AG04450 (cell line): ENCODE data around the gene GOSR2. TPM values are rescaled to one million over a fixed set of nuclear protein-coding genes. Genes with fewer than 3 reads are reported as not detected.

Experiments used
- CTCF ChIA-PET: fragments of 300-600, 350-600 bp; formaldehyde crosslinking; extraction: SDS; loops from one replicate; lab custom pipeline; 2022; ENCODE audit warnings: antibody characterized with exemption, inconsistent platforms; lab: Charles Lee
- POLR2A ChIA-PET: fragments of 350-600 bp; formaldehyde crosslinking; extraction: SDS; loops from one replicate; lab custom pipeline; 2021; ENCODE audit warnings: antibody characterized with exemption, inconsistent platforms; lab: Yijun Ruan, JAX
- DNase-seq: peaks from one replicate; pipeline ENCODE4 v3.0.0-alpha.2; 2011; ENCODE audit warnings: low read depth, low spot score
- H3K27ac ChIP-seq: one replicate; pipeline ENCODE4 v1.5.1; 2012; ENCODE audit warnings: low read depth, low read length, control low read depth
- H3K27me3 ChIP-seq: one replicate; pipeline ENCODE4 v1.6.0; 2012; ENCODE audit warnings: low read length; ENCODE audit not compliant: control insufficient read depth, insufficient read depth
- H3K4me3 ChIP-seq: 2 replicates; pipeline ENCODE4 v1.5.1; 2011; ENCODE audit warnings: mild to moderate bottlenecking, low read depth, low read length, control low read depth
- H3K9me3 ChIP-seq: 2 replicates; pipeline ENCODE4 v1.5.1; 2012; ENCODE audit warnings: low read length; ENCODE audit not compliant: control insufficient read depth, insufficient read depth
- polyA plus RNA-seq: library from polyadenylated mRNA; depleted of rRNA; stranded (reverse); fragments of >200 nt; gene quantifications from 2 replicates; pipeline ENCODE4 v1.2.3, GENCODE V29; 2011
- TF ChIP-seq, protein P1 (sequence below): IDR thresholded peaks from 2 replicates; pipeline ENCODE4 v1.5.1; 2011; ENCODE audit warnings: low read depth, low read length, control low read depth, inconsistent platforms

GOSR2 gene
- polyA plus RNA-seq, 1 experiment = 87.7 TPM

DNA sequence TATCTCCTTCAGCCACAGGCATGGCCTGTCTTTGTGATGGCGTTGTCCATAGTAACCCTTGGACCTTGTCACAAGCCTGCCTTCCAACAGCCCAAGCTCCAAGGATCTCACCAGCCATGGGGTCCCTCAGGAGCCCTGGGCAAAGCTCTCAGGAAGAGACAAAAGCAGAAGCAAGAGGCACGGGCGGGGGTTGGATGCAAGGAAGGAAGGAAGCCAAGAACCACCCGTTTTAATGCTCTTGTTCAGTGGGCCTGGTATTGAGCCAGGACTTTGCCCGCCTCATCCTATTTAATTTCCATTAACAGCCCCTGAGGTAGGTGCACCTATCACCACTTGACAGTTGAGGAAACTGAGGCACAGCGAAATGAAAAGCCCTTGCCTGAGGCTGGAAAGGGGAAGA lies 32.3 kb upstream of the GOSR2 start:
- Histone ChIP-seq H3K27ac (no peak overlapping the region), H3K4me3 (no peak overlapping the region), H3K9me3 (no peaks in the 10 kb centered on the region; the same call in 1 of the 2 replicates), H3K27me3 (peaks cover 63% of the 10 kb centered on the region)
- TF ChIP-seq, protein P1, sequence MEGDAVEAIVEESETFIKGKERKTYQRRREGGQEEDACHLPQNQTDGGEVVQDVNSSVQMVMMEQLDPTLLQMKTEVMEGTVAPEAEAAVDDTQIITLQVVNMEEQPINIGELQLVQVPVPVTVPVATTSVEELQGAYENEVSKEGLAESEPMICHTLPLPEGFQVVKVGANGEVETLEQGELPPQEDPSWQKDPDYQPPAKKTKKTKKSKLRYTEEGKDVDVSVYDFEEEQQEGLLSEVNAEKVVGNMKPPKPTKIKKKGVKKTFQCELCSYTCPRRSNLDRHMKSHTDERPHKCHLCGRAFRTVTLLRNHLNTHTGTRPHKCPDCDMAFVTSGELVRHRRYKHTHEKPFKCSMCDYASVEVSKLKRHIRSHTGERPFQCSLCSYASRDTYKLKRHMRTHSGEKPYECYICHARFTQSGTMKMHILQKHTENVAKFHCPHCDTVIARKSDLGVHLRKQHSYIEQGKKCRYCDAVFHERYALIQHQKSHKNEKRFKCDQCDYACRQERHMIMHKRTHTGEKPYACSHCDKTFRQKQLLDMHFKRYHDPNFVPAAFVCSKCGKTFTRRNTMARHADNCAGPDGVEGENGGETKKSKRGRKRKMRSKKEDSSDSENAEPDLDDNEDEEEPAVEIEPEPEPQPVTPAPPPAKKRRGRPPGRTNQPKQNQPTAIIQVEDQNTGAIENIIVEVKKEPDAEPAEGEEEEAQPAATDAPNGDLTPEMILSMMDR = no peak
- ChIA-PET POLR2A (no interaction called here), CTCF (no interaction called here)
- no peak for DNase-seq

DNA sequence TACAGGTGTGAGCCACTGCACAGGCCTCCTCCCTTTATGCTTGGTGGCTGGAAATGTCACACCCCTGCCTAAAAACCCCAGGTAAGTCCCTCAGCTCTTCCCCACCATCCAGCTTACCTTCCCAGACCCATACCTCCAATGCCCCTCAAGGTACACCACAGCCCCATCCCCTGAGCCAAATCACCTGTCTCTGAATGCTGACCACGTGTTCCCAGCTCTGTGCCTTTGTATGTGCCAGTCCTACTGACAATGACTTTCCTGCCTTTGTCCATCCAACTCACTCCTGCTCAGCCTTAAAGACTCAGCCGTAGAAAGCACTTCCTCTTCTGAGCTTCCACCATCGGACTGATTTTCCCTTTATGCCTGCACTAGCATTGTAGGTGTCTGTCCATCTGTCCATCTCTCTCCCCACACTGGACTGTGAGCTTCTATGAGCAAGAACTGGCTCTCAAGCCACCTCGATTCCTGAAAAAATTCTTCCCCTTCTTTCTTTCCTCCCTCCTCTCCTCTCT lies 30.7 kb upstream of the GOSR2 start:
- H3K9me3 ChIP-seq = no peaks in the 10 kb centered on the region; the same call in 1 of the 2 replicates
- TF ChIP-seq, protein P1 = no peak
- peaks cover 62% of the 10 kb centered on the region for H3K27me3 ChIP-seq
- no peak overlapping the region for H3K4me3 ChIP-seq
- CTCF ChIA-PET = no interaction called here
- no peak overlapping the region for H3K27ac ChIP-seq
- DNase-seq = no peak
- POLR2A ChIA-PET = no interaction called here

GRCh38 chr17:46894024-46894423 lies 28.9 kb upstream of the GOSR2 start:
- Histone ChIP-seq H3K27me3 (peaks cover 58% of the 10 kb centered on the region), H3K9me3 (no peaks in the 10 kb centered on the region; the same call in 1 of the 2 replicates), H3K27ac (no peak overlapping the region), H3K4me3 (no peak overlapping the region)
- TF ChIP-seq, protein P1 = no peak
- DNase-seq = no peak
- POLR2A ChIA-PET = no interaction called here
- CTCF ChIA-PET = no interaction called here

- H3K4me3 ChIP-seq = no peak overlapping the region
- ChIA-PET CTCF (no interaction called here), POLR2A (no interaction called here)
- DNase-seq = no peak
- TF ChIP-seq, protein P1 = no peak
- no peak overlapping the region for H3K27ac ChIP-seq
- H3K27me3 ChIP-seq = peaks cover 53% of the 10 kb centered on the region
- H3K9me3 ChIP-seq = no peaks in the 10 kb centered on the region; the same call in 1 of the 2 replicates
These were observed 28.3 kb upstream of the GOSR2 start for GRCh38 chr17:46894476-46895151.

- CTCF ChIA-PET = no interaction called here
- Histone ChIP-seq H3K27me3 (peaks cover 50% of the 10 kb centered on the region), H3K27ac (no peak overlapping the region), H3K4me3 (no peak overlapping the region), H3K9me3 (no peaks in the 10 kb centered on the region; the same call in 1 of the 2 replicates)
- POLR2A ChIA-PET = no interaction called here
- DNase-seq = no peak
- TF ChIP-seq, protein P1 = no peak
These were observed 27.8 kb upstream of the GOSR2 start for GRCh38 chr17:46895171-46895570.
